Stimulated activated CD4-positive, alpha-beta T cell treated with anti-CD3 and anti-CD28 coated beads, Interleukin-12 subunit alpha, Interleukin-12 subunit beta, amount 100 ng/mL, for 24 hours (primary cell): Measurements from ENCODE around the gene MCU.
"Not testable (repeated sequence)": the region's sequence is repeated elsewhere in the genome, so short reads cannot be mapped to it uniquely, and the experiment has no call there.

Source experiments
- DNase-seq, 2 experiments: peaks; one replicate each; pipeline ENCODE4 v3.0.0-alpha.2; 2020; ENCODE audit warnings: low read depth in 2 of 2

MCU gene

GRCh38 chr10:72730479-72730878 lies 38.5 kb downstream of the MCU start:
- DNase-seq, result no peak

DNA sequence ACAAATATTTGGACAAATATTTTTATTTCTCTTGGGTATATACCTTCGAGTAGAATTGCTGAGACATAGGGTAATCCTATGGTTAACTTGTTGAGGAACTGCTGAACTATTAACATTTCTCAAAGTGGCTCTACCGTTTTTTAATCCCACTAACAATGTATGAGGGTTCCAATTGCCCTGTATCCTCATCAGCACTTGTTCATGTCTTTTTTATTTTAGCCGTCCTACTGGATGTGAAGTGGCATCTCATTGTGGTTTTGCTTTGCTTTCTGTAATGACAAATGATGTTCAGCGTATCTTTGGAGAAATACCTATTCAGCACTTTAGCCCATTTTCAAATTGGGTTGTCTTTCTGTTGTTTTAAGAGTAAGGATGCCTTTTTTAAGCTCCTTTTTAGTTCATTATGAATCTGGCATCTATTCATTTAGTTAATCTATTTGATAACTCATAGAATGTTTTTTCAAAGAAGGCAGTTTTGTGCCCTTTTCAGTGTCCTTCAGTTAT lies 40.0 kb downstream of the MCU start:
- DNase-seq, result no peak

- no peak for DNase-seq
Observed at GRCh38 chr10:72732521-72732920, 40.6 kb downstream of the MCU start.

DNA sequence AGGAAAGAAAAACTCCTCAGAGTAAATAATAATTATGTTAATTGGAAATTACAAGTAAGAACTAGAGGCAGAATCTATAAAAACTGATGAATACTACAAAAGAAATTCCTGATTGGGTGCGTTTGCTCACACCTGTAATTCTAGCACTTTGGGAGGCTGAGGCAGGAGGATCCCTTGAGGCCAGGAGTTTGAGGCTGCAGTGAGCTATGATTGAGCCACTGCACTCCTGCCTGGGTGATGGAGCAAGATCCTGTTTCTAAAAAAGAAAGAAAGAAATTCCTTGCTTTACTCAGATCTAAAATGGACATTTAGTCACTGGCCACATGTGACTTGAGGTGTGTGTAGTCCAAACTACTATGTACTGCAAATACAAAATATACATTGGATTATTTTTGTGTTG lies 42.0 kb downstream of the MCU start:
- DNase-seq, result no peak

DNA sequence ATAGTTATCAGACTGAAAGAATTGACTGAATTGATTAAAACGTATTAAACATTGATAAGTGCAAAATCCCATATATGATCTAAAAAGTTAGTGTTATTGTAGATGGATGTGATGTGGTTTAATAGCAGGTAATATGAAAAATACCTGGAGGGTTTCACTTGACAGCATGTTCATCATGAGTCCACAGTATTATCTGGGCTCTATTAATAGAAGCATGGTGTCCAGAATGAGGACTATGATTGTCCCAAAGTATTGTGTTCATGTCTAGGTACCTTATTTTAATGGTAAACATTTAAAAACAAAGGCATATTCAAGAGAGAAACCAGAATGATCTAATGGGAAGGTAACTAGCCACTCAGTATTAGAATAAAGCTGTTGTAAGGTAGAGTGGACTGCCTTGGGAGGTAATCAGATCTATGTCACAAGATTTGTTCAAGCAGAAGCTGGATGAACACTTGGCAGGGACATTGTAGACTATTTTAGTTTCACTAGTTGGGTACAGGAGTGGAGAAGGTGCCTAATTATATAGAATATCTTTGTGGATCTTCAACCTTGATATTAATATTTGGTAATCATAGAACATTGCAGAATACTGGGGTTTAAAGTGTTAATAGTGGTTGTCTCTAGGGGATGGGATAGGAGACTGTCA lies 43.5 kb downstream of the MCU start:
- no peak for DNase-seq

DNA sequence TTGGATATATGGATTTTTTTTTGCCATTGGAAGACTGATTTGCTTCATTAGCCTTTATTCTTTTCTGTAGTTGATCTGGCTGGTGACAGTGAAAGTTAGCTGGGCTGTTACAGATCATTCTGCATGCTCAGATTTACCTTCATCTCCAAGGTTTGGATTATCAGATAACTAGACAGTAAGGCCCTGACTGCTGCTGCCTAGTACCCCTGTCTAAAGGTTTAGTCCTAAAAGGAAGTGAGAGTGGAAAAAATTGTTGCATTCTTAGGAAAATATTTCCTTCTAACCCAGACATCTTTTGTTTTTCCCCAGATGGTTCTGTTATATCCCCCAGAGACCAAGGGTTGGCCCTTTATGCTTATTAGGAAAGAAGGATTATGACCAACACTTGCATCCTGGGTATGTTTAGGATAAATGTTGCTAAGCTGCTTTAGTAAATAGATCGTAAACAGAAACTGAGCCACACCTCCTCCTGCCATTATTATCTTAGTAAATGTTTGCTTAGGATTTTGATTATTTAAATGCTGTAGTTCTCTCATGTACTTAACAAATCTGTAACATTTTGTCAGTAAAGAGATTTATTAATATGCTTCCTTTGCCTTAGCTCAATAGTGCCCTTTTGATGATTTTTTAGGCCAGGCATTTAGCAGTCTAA lies 44.4 kb downstream of the MCU start:
- DNase-seq, result no peak

GRCh38 chr10:72736828-72737220 lies 44.9 kb downstream of the MCU start:
- no peak for DNase-seq

GRCh38 chr10:72737357-72737756 lies 45.4 kb downstream of the MCU start:
- DNase-seq, result not testable (repeated sequence)

DNA sequence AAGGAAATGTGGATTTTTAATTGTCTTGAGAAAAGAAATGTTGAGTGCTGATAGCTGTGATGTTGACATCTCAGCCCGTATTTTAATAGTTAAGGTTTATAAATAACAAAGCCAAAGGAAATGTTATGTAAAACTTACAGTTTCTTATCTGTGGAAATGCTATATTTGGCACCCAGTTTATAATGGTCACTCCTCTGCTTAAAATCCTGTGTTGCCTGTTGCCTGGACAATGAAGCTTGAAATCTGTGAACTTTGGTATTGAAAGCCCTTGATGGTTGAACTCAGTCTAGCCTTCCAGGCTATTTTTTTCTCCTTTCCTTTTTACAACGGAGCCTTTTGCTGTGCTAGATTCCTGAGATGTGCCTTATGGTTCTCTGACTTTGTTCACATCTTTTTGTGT lies 46.5 kb downstream of the MCU start:
- no peak for DNase-seq

DNA sequence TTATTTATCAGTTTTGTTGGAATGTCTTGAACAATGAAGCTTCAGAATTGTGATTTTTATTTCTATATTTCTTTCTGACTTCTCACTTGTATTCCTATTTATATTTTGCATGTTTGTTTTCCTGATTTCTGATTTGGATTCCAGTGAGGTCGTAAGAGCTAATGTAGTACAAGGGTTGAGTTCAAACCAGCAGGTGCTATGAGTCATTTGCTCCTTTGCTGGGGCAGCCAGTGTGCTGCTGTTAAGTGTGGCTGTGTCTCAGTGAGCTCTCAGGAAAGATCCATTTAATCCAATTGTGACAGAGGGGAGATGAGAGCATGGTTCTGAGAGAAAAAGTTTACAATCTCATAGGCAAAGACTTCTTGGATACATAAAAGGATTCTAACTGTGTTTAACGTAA lies 48.6 kb downstream of the MCU start:
- DNase-seq, result no peak

DNA sequence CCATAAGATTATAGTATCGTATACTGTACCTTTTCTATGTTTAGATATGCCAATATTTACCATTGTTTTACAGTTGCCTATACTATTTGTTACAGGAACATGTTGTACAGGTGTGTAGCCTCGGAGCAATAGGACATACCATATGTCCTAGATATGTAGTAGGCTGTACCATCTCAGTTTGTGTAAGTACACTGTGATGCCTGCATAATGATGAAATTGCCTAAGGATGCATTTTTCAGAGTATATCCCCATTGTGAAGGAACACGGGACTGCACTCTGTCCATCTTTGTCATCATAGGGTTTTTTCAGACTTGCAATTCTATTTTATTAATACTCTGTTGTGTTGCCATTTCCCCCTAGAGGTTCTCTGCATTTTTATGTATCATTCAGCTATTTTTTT lies 50.1 kb downstream of the MCU start:
- DNase-seq, result no peak

DNA sequence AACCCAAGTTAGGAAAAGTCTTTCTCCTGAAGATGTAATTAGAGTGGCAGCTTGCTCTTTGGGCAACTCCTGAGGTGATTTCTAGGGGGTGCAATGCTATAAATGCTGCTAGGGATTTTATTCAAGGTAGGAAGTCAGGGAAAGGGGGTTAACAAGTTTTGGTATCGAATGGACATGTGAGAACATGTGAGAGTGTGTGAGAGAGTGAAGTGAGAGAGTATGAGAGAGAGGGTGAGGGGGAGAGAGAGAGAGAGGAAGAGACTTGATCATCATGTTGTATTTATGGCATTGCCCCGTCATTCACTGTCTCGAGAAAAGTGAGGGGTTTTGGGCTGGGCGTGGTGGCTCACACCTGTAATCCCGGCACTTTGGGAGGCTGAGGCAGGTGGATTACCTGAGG lies 50.9 kb downstream of the MCU start:
- no peak for DNase-seq

DNA sequence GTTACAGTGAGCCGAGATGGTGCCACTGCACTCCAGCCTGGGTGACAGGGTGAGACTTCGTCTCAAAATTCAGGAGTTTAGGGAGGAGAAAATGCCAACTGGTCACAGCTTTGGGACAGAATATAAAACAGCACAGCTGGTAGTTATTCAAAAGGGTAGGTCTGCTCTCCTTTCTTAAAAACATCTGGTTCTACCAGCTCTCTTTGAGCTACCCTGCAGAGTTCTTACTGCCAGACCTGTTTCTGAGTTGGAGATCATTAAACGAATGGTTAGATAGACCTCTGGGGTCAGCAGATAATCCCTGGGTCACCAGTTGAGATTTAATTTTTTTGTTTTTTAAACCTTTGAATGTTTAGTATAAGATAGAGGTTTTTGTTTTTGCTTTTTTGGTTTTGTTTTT lies 52.6 kb downstream of the MCU start:
- no peak for DNase-seq

GRCh38 chr10:72746426-72747363 lies 54.8 kb downstream of the MCU start:
- DNase-seq, result no peak

DNA sequence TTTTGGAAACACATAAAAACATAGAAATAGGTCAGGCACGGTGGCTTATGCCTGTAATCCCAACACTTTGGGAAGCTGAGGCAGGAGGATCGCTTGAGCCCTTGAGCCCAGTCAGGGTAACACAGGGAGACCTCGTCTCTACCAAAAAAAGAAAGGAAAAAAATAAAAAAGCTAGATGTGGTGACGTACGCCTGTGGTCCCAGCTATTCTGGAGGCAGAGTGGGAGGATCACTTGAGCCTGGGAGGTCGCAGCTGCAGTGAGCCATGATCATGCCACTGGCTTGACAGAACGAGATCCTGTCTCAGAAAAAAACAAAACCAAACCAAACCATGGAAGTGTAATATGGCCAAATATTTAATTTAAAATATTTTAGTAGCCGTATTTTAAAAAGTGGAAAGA lies 55.6 kb downstream of the MCU start:
- DNase-seq, result no peak

DNA sequence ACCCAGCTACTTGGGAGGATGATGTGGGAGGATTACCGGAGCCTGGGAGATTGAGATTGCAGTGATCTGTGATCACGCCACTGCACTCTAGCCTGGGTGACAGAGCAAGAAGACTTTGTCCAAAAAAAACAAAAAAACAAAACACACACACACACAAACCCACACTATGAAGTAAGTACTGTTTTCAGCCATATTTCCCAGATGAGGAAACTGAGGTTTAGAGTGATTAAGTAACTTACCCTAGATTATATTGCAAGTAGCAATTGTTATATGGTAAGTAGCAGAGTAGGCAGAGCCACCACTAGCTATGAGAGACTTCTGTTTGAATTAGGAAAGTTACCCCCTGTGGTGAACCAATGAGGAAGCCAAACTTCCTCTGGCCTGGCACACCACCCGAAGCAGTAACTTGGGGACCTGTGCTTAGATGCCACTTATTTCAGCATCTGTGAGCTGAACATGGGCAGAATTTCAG lies 61.9 kb downstream of the MCU start:
- DNase-seq, result no peak

DNA sequence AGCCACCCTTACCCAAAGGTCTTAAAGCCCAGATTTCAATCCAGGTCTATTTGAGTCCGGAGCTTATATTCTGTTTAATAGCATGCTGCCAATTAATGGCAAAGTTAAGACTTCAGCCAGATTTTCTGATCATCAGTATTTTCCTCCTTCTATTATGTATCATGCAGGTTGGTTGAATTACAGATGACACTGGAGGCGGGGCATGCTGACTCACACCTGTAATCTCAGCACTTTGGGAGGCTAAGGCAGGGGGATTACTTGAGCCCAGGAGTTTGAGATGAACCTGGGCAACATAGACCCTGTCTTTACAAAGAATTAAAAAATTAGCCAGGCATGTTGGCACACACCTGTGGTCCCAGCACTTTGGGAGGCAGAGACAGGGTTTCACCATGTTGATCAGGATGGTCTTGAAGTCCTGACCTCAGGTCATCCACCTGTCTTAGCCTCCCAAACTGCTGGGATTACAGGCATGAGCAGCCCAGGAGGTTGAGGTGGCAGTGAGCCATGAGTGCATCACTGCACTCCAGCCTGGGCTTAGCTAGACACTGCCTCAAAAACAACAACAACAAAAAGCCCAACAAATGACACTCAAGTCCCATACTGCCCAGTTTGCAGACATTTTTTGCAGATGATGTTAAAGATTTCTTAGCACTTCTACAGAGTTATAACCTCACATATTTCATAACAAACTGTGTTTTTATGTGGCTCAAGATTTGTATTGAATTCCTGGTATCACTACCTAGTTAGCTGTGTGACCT lies 62.5 kb downstream of the MCU start:
- no peak for DNase-seq

DNA sequence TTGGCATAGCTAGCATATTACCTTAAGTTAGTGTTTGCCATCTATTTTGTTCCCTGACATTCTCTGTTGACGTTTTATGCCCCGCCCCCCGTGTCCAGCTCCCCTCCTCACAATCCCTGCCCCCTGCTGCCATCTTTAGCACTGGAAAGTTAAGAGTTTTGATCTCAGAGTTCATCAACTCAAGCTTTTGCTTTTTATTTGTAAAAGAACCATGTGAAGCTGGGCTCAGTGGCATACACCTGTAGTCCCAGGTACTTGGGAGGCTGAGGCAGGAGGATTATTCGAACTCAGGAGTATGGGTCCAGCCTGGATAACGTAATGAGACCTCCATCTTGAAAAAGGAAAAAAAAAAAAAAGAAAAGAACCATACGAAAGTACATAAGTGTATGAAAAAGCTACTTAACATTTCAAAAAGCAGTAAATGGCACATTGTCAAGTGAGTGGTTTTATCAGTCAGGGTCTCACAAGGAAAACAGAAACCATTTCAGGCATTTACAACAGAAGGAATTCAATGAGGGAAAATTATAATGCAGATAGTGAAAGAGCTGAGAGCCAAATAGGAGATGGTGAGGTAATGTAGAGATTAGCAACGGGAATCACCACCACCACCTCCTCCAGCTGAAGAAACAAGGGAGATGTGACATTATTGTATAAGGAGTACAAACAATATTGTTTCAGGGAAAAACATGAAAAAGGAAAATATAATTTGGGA lies 64.9 kb downstream of the MCU start:
- no peak for DNase-seq

- no peak for DNase-seq
Observed at GRCh38 chr10:72757732-72758131, 65.8 kb downstream of the MCU start.

GRCh38 chr10:72758930-72759329 lies 67.0 kb downstream of the MCU start:
- not testable (repeated sequence) for DNase-seq

DNA sequence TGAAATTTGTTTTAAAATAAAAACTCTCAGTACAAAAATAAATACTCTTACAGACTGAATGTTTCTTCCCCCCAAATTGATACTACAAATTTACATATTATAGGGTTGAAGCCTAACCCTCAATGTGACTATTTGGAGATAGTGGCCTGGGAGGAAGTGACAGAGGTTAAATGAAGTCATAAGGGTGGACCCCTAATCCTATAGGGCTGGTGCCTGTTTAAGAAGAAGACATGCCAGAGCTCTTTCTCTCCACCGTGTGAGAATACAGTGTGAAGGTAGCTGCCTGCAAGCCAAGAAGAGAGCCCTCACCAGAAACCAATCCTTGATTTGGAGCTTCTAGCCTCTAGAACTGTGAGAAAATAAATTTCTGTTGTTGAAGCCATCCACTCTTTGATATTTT lies 67.6 kb downstream of the MCU start:
- DNase-seq, result no peak
